Kidney (tissue), 14 donors: ENCODE data around the gene SELENOH. TPM values are rescaled to one million over a fixed set of nuclear protein-coding genes. Genes with fewer than 3 reads are reported as not detected.

Source experiments
- DNase-seq, 5 donors: peaks; one replicate each; pipeline ENCODE4 v3.0.0-alpha.2; 2013 to 2020
- FAIRE-seq: peaks from 2 replicates; lab custom pipeline; 2012; peaks lifted over from hg19 to GRCh38; lab: Jason Lieb, UNC
- H3K27ac ChIP-seq, 2 donors: one replicate each; pipeline ENCODE4 v1.7.0; 2013; ENCODE audit warnings: low read depth in 2 of 2, low read length in 2 of 2, inconsistent platforms in 1 of 2
- H3K27me3 ChIP-seq: one replicate; pipeline ENCODE4 v1.7.1; 2013; ENCODE audit warnings: low read length, inconsistent platforms; ENCODE audit not compliant: control insufficient read depth, insufficient read depth
- H3K36me3 ChIP-seq, 3 donors: one replicate each; pipeline versions ENCODE4 v1.7.0 to v1.7.1; 2013; ENCODE audit warnings: low read length in 3 of 3, control low read depth in 1 of 3, inconsistent platforms in 1 of 3; ENCODE audit not compliant: insufficient read depth in 3 of 3, control insufficient read depth in 2 of 3
- H3K4me1 ChIP-seq, 3 donors: one replicate each; pipeline versions ENCODE4 v1.7.0 to v1.7.1; 2013; ENCODE audit warnings: low read length in 3 of 3, inconsistent platforms in 1 of 3, low read depth in 1 of 3; ENCODE audit not compliant: control insufficient read depth in 2 of 3, insufficient read depth in 2 of 3
- H3K4me3 ChIP-seq, 3 donors: one replicate each; pipeline versions ENCODE4 v1.7.0 to v1.8.1; 2013; ENCODE audit warnings: low read length in 3 of 3, control low read depth in 1 of 3, inconsistent platforms in 1 of 3
- H3K9ac ChIP-seq, 3 donors: one replicate each; pipeline versions ENCODE4 v1.7.0 to v1.7.1; 2013; ENCODE audit warnings: low read length in 3 of 3, control low read depth in 1 of 3, inconsistent platforms in 1 of 3
- H3K9me3 ChIP-seq, 3 donors: one replicate each; pipeline versions ENCODE4 v1.7.0 to v1.7.1; 2013; ENCODE audit warnings: low read length in 3 of 3, control low read depth in 1 of 3, inconsistent platforms in 1 of 3; ENCODE audit not compliant: control insufficient read depth in 2 of 3, insufficient read depth in 1 of 3
- CTCF ChIP-seq: IDR thresholded peaks from 3 replicates; pipeline ENCODE4 v1.5.1; 2012; ENCODE audit warnings: mild to moderate bottlenecking, moderate library complexity, borderline replicate concordance; ENCODE audit not compliant: insufficient read depth; ENCODE audit errors: extremely low read depth
- intact Hi-C: fragments of 100-400 bp; cut with DNase I; formaldehyde crosslinking; loops from one replicate; pipeline ENCODE4 v1.11.1; 2022
- polyA plus RNA-seq: library from polyadenylated mRNA; stranded (reverse); fragments of 350-450 nt; fragmentation: Illumina TruSeq; extraction: RNeasy Lipid Tissue Mini Kit (QIAGEN cat#74804); gene quantifications from one replicate; pipeline ENCODE4 v1.2.3, GENCODE V29; 2014; ENCODE audit warnings: low read depth, low replicate concordance; ENCODE audit not compliant: insufficient read depth
- total RNA-seq: library from RNA; stranded (reverse); fragmentation: NEBNext Ultra II Directional; extraction: Animal tissue kit (Norgen Biotek cat#: 25700); gene quantifications from one replicate; pipeline ENCODE4 v1.2.1, GENCODE V29; 2021
- donor health status: control.
- donor health status: control.
- donor health status: control.
- donor health status: control.
- donor health status: control.
- donor health status: DM: yes; HTN: yes; CAD: no.
- donor health status: Normal renal cell carcinoma (clear cell type).

Gene SELENOH
- total and polyA plus RNA-seq, 2 donors from 2014 or later, result 115 to 159 TPM

GRCh38 chr11:57742087-57742452 lies 779 bp downstream of the SELENOH start:
- DNase-seq, result no peak
- H3K27me3 ChIP-seq, result no peaks in the 10 kb centered on the region

GRCh38 chr11:57744357-57744756 lies 3.1 kb downstream of the SELENOH start:
- intact Hi-C loops, result no loop called here
- peaks cover 2 to 14% (median 13%) of the 10 kb centered on the region in 3 donors for H3K4me1 ChIP-seq
- H3K4me3 ChIP-seq, result no peak overlapping the region
- no peak overlapping the region for H3K27ac ChIP-seq
- TF ChIP-seq CTCF, result no peak
- no peaks in the 10 kb centered on the region for H3K9me3 ChIP-seq
- no peak for DNase-seq
- FAIRE-seq, result no peak
- no peak overlapping the region for H3K9ac ChIP-seq
- peaks cover 4 to 20% (median 13%) of the 10 kb centered on the region in 3 donors for H3K36me3 ChIP-seq
- no peaks in the 10 kb centered on the region for H3K27me3 ChIP-seq

More at GRCh38 chr11:57742087-57742452, 779 bp downstream of the SELENOH start:
- Histone ChIP-seq H3K36me3 (peaks cover 8 to 33% (median 19%) of the 10 kb centered on the region in 3 donors), H3K27ac (peak overlapping the region; percentile 88 to 90), H3K4me3 (peak overlapping the region; percentile 79 to 92 (median 90)), H3K4me1 (peaks cover 2 to 14% (median 13%) of the 10 kb centered on the region in 3 donors), H3K9ac (peak overlapping the region; percentile 89 to 97 (median 91)), H3K9me3 (no peaks in the 10 kb centered on the region)
- FAIRE-seq, result no peak
- intact Hi-C loops, result no loop called here
- TF ChIP-seq CTCF, result no peak

DNA sequence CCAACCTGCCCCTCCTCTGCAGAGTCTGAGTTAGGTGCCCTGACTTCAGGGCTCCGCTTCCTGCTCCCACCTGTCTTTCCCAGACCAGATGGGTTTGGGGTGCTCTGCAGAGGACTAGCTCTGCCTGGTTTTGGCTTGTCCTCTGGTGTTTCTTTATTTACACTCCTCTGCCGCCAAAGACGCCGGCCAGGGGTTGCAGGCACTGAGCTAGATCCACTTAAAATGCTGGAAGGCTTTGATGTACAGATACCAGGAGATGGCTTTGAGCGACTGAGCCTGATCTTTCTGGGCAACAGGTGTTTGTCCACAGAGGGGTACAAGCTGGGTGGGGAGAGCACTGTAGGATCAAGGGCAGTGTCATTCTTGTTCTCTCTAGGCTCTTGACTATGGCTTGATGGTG lies 3.9 kb downstream of the SELENOH start:
- no peak for TF ChIP-seq CTCF
- Histone ChIP-seq H3K27me3 (no peaks in the 10 kb centered on the region), H3K27ac (no peak overlapping the region), H3K4me3 (no peak overlapping the region), H3K9ac (no peak overlapping the region), H3K4me1 (peaks cover 2 to 14% (median 13%) of the 10 kb centered on the region in 3 donors), H3K9me3 (no peaks in the 10 kb centered on the region), H3K36me3 (peaks cover 4 to 20% (median 13%) of the 10 kb centered on the region in 3 donors)
- no peak for DNase-seq
- intact Hi-C loops, result no loop called here
- no peak for FAIRE-seq

GRCh38 chr11:57746920-57747319 lies 5.6 kb downstream of the SELENOH start:
- H3K27ac ChIP-seq, result no peak overlapping the region
- peaks cover 2 to 14% (median 13%) of the 10 kb centered on the region in 3 donors for H3K4me1 ChIP-seq
- intact Hi-C loops, result no loop called here
- H3K36me3 ChIP-seq, result peaks cover 4 to 20% (median 13%) of the 10 kb centered on the region in 3 donors
- no peak overlapping the region for H3K4me3 ChIP-seq
- no peak overlapping the region for H3K9ac ChIP-seq
- FAIRE-seq (no peak), DNase-seq (no peak)
- TF ChIP-seq CTCF, result no peak
- no peaks in the 10 kb centered on the region for H3K9me3 ChIP-seq
- no peaks in the 10 kb centered on the region for H3K27me3 ChIP-seq
